GM21381 (cell line): Measurements from ENCODE around the gene PDAP1.
"Not testable (repeated sequence)": the region's sequence is repeated elsewhere in the genome, so short reads cannot be mapped to it uniquely, and the experiment has no call there.

Experiments used
- ATAC-seq: cut with Tn5 transposase; IDR thresholded peaks from one replicate; pipeline ENCODE4 v1.9.1; 2021; ENCODE audit warnings: mild to moderate bottlenecking, moderate library complexity; ENCODE audit not compliant: unreplicated experiment

PDAP1 gene

DNA sequence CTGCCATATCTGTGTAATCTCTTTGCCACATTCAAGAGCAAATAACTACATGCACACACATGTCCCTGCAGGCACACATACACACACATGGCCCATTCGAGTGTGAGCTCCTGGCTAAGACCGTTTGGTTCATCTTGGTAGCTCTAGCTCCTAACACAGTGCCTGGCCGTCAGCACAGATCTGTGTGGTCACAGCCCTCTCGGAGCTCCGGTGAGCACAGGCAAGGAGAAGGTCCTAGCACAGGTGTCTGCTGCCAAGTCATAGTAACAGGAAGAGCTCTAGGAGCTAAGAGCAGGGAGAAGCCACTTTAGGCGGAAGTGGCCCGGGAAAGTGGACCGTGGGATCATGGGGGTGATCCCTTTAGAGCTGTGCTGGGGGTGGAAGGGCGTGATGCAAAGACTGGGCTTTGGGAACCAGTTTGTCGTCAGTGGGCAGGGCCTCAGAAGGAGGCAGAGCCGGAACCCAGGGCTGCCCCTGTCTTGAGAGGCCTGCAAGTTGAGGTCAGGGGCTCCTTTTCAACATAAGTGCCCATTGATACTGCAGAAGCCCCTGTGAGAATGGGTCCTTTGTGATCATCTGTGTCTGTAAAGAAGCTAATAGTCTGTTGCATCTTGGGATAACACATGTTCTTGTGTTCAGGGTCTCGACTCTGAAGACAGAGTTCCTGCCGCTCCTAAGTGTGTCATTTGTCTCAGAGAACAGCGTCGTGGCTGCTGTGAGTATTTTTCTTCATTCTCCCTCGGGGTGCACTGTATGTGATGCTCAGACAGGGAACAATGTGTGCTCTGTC is 50.5 kb downstream of the PDAP1 start:
- ATAC-seq = no peak

DNA sequence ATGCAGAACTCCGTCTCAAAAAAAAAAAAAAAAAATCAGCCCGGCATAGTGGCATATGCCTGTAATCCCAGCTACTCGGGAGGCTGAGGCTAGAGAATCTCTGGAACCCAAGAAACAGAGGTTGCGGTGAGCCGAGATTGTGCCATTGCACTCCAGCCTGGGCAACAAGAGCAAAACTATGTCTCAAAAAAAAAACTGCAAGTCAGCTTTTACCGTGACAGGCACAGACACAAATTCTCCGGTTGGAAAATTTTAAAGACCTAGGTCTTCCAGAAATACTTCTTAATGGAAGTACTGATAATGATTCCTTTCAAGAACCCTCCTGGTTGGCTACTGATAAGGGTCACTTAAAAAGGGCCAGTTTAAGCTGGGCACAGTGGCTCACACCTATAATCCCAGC is 53.3 kb downstream of the PDAP1 start:
- ATAC-seq = no peak

DNA sequence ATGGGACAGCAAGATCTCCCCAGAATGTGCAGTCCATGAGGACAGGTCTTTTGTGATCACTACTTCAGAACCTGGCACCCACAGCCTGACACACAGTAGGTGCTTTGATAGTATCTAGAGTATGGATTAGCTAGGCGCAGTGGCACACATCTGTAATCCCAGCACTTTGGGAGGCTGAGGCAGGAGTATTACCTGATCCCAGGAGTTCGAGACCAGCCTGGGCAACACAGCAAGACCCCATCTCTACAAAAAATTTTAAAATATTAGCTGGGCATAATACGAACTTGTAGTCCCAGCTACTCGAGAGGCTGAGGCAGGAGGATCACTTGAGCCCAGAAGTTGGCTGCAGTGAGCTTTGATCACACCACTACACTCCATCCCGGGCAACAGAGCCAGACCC is 56.1 kb downstream of the PDAP1 start:
- no peak for ATAC-seq

DNA sequence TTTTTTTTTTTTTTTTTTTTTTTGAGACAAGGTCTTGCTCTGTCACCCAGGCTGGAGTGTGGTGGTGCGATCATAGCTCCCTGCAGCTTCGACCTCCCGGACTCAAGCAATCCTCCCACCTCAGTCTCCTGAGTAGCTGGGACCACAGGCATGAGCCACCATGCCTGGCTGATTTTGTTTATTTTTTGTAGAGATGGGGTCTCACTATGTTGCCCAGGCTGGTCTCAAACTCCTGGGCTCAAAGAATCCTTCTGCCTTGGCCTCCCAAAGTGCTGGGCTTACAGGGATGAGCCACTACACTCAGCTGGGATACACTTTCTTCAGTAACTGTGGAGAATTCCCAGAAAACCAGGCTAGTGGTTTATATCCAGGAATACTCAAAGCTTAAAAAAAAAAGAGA is 57.8 kb downstream of the PDAP1 start:
- not testable (repeated sequence) for ATAC-seq
